GM12878 (cell line): ENCODE data around the gene PLXNB2. TPM values are rescaled to one million over a fixed set of nuclear protein-coding genes. Genes with fewer than 3 reads are reported as not detected.

Source experiments
- ATAC-seq: fragments of 200-7000 bp; cut with Tn5 transposase; 3 replicates; pipeline ENCODE4 v1.9.1; 2020; ENCODE audit warnings: mild to moderate bottlenecking, moderate library complexity
- BruUV-seq: library from RNA; stranded (reverse); fragments of 400-500 nt; replicated peaks from 2 replicates; lab custom pipeline; 2021; lab: Mats Ljungman, UMichigan
- CTCF ChIA-PET: fragments of 300-600 bp; sonication (Branson Sonifier 250); formaldehyde crosslinking; extraction: SDS; loops from one replicate; lab custom pipeline; 2021; ENCODE audit warnings: inconsistent platforms; lab: Yijun Ruan, JAX
- POLR2A ChIA-PET: fragments of 350-600 bp; formaldehyde crosslinking; extraction: SDS; loops from one replicate; lab custom pipeline; 2021; ENCODE audit warnings: inconsistent platforms; lab: Charles Lee
- RAD21 ChIA-PET: fragments of 300-600 bp; sonication (Branson Sonifier 250); formaldehyde crosslinking; loops from one replicate; lab custom pipeline; 2023; ENCODE audit warnings: antibody characterized with exemption; ENCODE audit not compliant: unreplicated experiment; lab: Charles Lee
- SMC1A ChIA-PET: fragments of 300-600 bp; sonication (Branson Sonifier 250); formaldehyde crosslinking; loops from one replicate; lab custom pipeline; 2023; ENCODE audit not compliant: unreplicated experiment, uncharacterized antibody; lab: Charles Lee
- DNase-seq: peaks from one replicate; pipeline ENCODE4 v3.0.0-alpha.2; 2011; ENCODE audit warnings: low read depth, low spot score
- FAIRE-seq: peaks from 3 replicates; lab custom pipeline; 2011; peaks lifted over from hg19 to GRCh38; lab: Jason Lieb, UNC
- H2AFZ ChIP-seq: 2 replicates; pipeline ENCODE4 v1.6.0; 2011; ENCODE audit warnings: low read depth, low read length, control low read depth; ENCODE audit not compliant: control insufficient read depth
- H3K27ac ChIP-seq: 2 replicates; pipeline ENCODE4 v1.5.1; 2011; ENCODE audit warnings: control low read depth; ENCODE audit not compliant: control insufficient read depth, insufficient read depth
- H3K27me3 ChIP-seq, 2 experiments: replicated peaks in 1 of 2; 2 replicates each; pipeline versions ENCODE4 v1.6.0 to v1.6.1; 2011; ENCODE audit warnings: low read length in 1 of 2; ENCODE audit not compliant: control insufficient read depth in 2 of 2, insufficient read depth in 2 of 2
- H3K36me3 ChIP-seq, 2 experiments: 2 replicates each; pipeline ENCODE4 v1.5.1; 2011; ENCODE audit warnings: low read length in 1 of 2; ENCODE audit not compliant: control insufficient read depth in 2 of 2, insufficient read depth in 2 of 2
- H3K4me1 ChIP-seq: 2 replicates; pipeline ENCODE4 v1.6.1; 2011; ENCODE audit warnings: mild to moderate bottlenecking, low read length, moderate library complexity, mixed read lengths; ENCODE audit not compliant: control insufficient read depth, insufficient read depth
- H3K4me2 ChIP-seq: 2 replicates; pipeline ENCODE4 v1.6.0; 2011; ENCODE audit warnings: control low read depth; ENCODE audit not compliant: control insufficient read depth, insufficient read depth
- H3K4me3 ChIP-seq: fragments of 200-600 bp; sonication (generic); 2 replicates; pipeline ENCODE4 v1.5.1; 2016
- H3K79me2 ChIP-seq: 2 replicates; pipeline ENCODE4 v1.6.0; 2011; ENCODE audit warnings: low read length; ENCODE audit not compliant: control insufficient read depth, insufficient read depth
- H3K9ac ChIP-seq: 2 replicates; pipeline ENCODE4 v1.8.0; 2011; ENCODE audit warnings: low read length, control low read depth, mixed read lengths; ENCODE audit not compliant: control insufficient read depth, insufficient read depth
- H3K9me3 ChIP-seq: replicated peaks from 3 replicates; pipeline ENCODE4 v1.5.1; 2011; ENCODE audit warnings: mild to moderate bottlenecking, low read length; ENCODE audit not compliant: control insufficient read depth, insufficient read depth
- H4K20me1 ChIP-seq: 2 replicates; pipeline ENCODE4 v1.6.0; 2011; ENCODE audit not compliant: control insufficient read depth, insufficient read depth
- LARP7 ChIP-seq: fragments of 450-650 bp; IDR thresholded peaks from 2 replicates; pipeline ENCODE4 v1.6.1; 2017; ENCODE audit warnings: mild to moderate bottlenecking
- WGBS: methylation state at CpG from one replicate; pipeline ENCODE4 v1.1.6; 2016; ENCODE audit warnings: low lambda C conversion rate; ENCODE audit not compliant: insufficient replicate concordance, insufficient coverage; ENCODE audit errors: missing lambda C conversion rate; 5-methylcytosine and 5-hydroxymethylcytosine counted together
- in situ Hi-C: fragments of 300-500 bp; cut with MboI; formaldehyde crosslinking; loops from 9 replicates; pipeline ENCODE4 v1.14.3; 2018; ENCODE audit warnings: mixed read lengths
- intact Hi-C: fragments of 100-400 bp; cut with micrococcal nuclease; formaldehyde crosslinking; loops from one replicate; pipeline ENCODE4 v1.14.2; 2022; ENCODE audit not compliant: unreplicated experiment
- polyA plus RNA-seq, 11 experiments: library from polyadenylated mRNA; depleted of rRNA in 4 of 11; unstranded in 6 of 11; stranded (reverse) in 5 of 11; fragments of >200 nt; fragmentation: Nextera tagmentation in 4 of 11; fragmentation: Illumina TruSeq in 1 of 11; extraction: Ambion mirVana in 4 of 11; extraction: Trizol in 1 of 11; gene quantifications; 1 replicate in 1 of 11; 2 replicates in 10 of 11; pipeline versions ENCODE4 v1.2.1 to v1.2.3, GENCODE V29; 2011 to 2016; ENCODE audit warnings: inconsistent platforms in 2 of 11, missing spikeins in 2 of 11, low read depth in 1 of 11
- total RNA-seq, 4 experiments: library from RNA; depleted of rRNA in 3 of 4; stranded (reverse); fragments of >200 nt in 3 of 4; fragmentation: Illumina TruSeq in 1 of 4; extraction: Trizol in 1 of 4; gene quantifications; 2 replicates each; pipeline versions ENCODE4 v1.2.1 to v1.2.3, GENCODE V29; 2013 to 2021
- TF ChIP-seq, protein P1 (sequence below), 3 experiments: IDR thresholded peaks in 2 of 3; conservative IDR thresholded peaks in 1 of 3; 2 replicates each; pipeline ENCODE4 v1.5.1; 2011; ENCODE audit warnings: low read depth in 3 of 3, low read length in 3 of 3, mild to moderate bottlenecking in 3 of 3, control low read depth in 2 of 3, moderate library complexity in 2 of 3, inconsistent platforms in 1 of 3, mixed read lengths in 1 of 3; ENCODE audit not compliant: control insufficient read depth in 2 of 3, insufficient read depth in 1 of 3; ENCODE audit errors: extremely low read depth in 1 of 3
- TF ChIP-seq, protein P2 (sequence below): fragments of 450-650 bp; IDR thresholded peaks from 2 replicates; pipeline ENCODE4 v1.6.1; 2017; ENCODE audit warnings: low read depth, mild to moderate bottlenecking, moderate library complexity

PLXNB2 gene
- total and polyA plus RNA-seq, 10 of the 15 experiments (the other 5 are each of a cell fraction or from before 2014, with no cell fraction given): 0.68 to 134 (median 41.9) TPM

DNA sequence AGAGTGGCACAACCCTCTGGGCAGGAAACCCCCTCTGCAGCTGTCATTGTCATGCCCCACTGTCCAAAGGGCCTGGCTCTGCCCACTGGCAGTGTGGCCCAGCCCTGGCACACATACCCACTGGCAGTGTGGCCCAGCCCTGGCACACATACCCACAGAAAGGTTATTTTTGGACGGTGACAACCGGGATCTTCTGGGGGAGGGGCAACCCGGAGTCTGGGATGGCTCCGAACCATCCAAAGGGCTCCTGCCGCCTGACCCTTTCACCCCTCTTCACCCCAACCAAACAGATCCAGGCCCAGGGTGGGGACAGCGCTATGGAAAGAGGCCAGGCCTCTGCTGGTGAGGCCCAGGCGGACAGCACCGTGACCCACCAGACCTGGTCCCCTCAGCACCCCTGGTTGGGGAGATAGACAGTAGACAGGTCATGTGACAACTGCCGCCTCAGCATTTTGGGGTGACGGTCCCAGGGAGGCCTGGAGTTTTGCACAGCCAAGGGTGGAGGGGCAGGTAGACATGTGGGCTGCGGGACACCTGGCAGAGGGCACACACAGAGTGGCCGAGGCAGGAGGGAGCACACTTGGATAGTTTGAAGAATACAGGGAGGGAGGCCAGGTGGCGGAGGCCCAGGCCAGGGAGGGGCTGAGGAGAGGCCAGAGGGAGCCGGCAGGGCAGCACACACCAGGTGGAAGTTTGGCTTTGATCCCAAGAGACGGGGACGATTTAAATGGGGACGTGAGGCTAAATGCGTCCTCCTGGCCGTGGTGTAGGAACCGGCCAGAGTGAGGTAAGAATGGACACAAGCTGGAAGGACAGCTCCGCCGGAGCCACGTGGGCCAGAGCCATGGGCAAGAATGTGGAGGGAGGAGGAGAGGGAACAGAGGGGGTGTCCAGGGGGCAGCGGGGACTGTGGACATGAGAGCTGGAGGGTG is 48.8 kb downstream of the PLXNB2 start (continued):
- TF ChIP-seq, protein P1, sequence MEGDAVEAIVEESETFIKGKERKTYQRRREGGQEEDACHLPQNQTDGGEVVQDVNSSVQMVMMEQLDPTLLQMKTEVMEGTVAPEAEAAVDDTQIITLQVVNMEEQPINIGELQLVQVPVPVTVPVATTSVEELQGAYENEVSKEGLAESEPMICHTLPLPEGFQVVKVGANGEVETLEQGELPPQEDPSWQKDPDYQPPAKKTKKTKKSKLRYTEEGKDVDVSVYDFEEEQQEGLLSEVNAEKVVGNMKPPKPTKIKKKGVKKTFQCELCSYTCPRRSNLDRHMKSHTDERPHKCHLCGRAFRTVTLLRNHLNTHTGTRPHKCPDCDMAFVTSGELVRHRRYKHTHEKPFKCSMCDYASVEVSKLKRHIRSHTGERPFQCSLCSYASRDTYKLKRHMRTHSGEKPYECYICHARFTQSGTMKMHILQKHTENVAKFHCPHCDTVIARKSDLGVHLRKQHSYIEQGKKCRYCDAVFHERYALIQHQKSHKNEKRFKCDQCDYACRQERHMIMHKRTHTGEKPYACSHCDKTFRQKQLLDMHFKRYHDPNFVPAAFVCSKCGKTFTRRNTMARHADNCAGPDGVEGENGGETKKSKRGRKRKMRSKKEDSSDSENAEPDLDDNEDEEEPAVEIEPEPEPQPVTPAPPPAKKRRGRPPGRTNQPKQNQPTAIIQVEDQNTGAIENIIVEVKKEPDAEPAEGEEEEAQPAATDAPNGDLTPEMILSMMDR (IDR thresholded peaks at IDR 0.05 in 2 of 3, conservative IDR thresholded peaks at IDR 0.05 in 1 of 3; ENCODE audit: control insufficient read depth in 2 of 3, extremely low read depth in 1 of 3, insufficient read depth in 1 of 3, low read depth in 3 of 3, low read length in 3 of 3): no peak
- TF ChIP-seq, protein P2, sequence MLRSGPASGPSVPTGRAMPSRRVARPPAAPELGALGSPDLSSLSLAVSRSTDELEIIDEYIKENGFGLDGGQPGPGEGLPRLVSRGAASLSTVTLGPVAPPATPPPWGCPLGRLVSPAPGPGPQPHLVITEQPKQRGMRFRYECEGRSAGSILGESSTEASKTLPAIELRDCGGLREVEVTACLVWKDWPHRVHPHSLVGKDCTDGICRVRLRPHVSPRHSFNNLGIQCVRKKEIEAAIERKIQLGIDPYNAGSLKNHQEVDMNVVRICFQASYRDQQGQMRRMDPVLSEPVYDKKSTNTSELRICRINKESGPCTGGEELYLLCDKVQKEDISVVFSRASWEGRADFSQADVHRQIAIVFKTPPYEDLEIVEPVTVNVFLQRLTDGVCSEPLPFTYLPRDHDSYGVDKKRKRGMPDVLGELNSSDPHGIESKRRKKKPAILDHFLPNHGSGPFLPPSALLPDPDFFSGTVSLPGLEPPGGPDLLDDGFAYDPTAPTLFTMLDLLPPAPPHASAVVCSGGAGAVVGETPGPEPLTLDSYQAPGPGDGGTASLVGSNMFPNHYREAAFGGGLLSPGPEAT: no peak
- TF ChIP-seq LARP7: no peak
- TF ChIP-seq, all 136 proteins: peak for 0

DNA sequence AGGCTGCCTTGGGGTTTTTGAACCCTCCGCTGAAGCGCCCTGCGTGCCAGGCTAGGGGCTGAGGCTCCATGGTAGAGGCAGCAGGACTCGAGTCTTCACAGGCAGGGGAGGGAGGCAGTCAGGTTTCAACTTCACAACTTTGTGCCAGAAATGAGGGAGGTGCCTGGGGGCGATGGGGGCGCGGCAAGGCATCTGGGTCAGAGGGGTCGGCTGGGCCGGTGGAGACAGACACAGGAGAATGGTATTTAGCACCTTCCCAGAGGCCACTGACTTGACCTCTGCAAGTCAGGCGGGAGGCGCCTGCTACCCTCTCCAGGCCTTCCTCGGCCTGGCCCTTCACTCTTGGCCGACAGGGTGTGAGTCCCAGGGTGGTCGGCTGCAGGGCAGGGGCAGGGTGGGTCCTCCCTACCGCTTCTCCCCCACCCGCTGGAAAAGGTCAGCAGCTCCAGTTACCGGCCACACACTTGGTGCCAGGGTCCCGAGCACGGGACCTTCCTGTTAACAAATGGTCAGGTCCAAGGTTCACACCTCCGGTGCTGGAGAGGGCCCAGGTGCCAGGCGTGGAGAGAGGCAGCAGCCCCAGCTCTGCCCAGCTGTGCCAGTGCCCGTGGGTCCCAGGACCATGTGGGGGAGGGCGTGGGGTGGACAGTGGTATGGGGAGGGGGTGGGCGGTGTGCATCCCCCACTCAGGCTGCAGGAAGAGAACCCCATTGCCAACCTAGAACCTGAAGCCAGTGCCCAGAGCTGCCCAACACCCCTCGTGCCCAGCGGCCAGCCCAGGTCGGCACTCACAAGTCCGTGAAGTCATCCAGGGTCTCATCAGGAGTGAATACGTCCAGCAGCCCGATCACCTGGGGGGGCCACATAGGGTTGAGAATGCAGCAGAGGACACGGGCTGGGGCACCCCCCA is 49.7 kb downstream of the PLXNB2 start:
- ATAC-seq: no peak
- no peak for DNase-seq
- SMC1A ChIA-PET: no interaction called here
- no peak overlapping the region for H3K9ac ChIP-seq
- no peak overlapping the region for H2AFZ ChIP-seq
- no peak for FAIRE-seq
- no peaks in the 10 kb centered on the region for H3K27me3 ChIP-seq
- H3K4me3 ChIP-seq: no peak overlapping the region
- CTCF ChIA-PET: no interaction called here
- RAD21 ChIA-PET: no interaction called here
- no TSS peak for BruUV-seq
- H3K9me3 ChIP-seq: no peaks in the 10 kb centered on the region
- no peak overlapping the region for H3K27ac ChIP-seq
- TF ChIP-seq, protein P2: no peak
- in situ Hi-C loops: loop anchor here (10.0 kb wide), 2 partner anchors 237 to 357 kb away; no protein-coding TSS in a partner anchor
- H3K36me3 ChIP-seq: no peaks in the 10 kb centered on the region; a peak in 1 of 4 replicates
- POLR2A ChIA-PET: no interaction called here
- H4K20me1 ChIP-seq: no peaks in the 10 kb centered on the region
- H3K79me2 ChIP-seq: peaks cover 8% of the 10 kb centered on the region
- H3K4me2 ChIP-seq: no peak overlapping the region
- 88% methylated on average over 24 of the region's 31 CpGs for WGBS
- intact Hi-C loops: no loop called here
- H3K4me1 ChIP-seq: peaks cover 9% of the 10 kb centered on the region
